Left renal pelvis (tissue), 4 donors: ENCODE data around the gene MX1. TPM values are rescaled to one million over a fixed set of nuclear protein-coding genes. Genes with fewer than 3 reads are reported as not detected.

ENCODE experiments used
- polyA plus RNA-seq, 4 donors: library from polyadenylated mRNA; unstranded; fragments of 120-200 nt; gene quantifications; one replicate each; pipeline ENCODE4 v1.2.1, GENCODE V29; 2013; ENCODE audit not compliant: insufficient read length in 4 of 4

The MX1 gene
- polyA plus RNA-seq, 4 donors, result 7.0 to 11.4 (median 9.1) TPM

Other genes with a start within 250 kb of the MX1 start
- 10 to 100 TPM in 3 of 4 donors, 1 to 10 TPM in 1; 1.1 to 32.7 (median 16.7) TPM for gene FAM3B, start 109.4 kb upstream of the MX1 start, polyA plus RNA-seq
- 1 to 10 TPM in 3 of 4 donors, under 1 TPM in 1; 0.98 to 2.6 (median 1.7) TPM for gene MX2, start 64.2 kb upstream of the MX1 start, polyA plus RNA-seq
- 10 to 100 TPM in 3 of 4 donors, under 1 TPM in 1; 0.57 to 46.0 (median 36.6) TPM for gene TMPRSS2, start 81.9 kb downstream of the MX1 start, polyA plus RNA-seq